ENCODE results near the gene PEAK1.
"Not testable (repeated sequence)": the region's sequence is repeated elsewhere in the genome, so short reads cannot be mapped to it uniquely, and the experiment has no call there.

Gene PEAK1

DNA sequence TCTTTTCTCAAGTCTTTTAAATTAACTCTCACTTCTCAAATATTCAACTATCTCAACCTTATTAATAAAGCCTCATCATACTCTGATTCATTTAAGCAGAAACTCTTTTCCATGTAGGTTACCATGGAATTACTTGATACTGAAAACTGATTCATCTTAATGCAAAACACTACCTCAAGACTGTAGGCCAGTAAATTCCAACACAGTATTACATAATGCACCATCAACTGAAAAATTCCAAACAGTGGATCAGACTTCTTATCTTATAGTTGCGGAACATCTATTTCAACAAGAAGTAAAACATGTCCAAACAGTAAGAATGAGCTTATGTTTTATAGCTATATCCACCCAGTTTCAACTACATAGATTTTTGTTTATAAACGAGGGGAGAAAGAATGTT lies 124.5 kb downstream of the PEAK1 start:
- no peak for DNase-seq (ENCODE audit: low spot score)

DNA sequence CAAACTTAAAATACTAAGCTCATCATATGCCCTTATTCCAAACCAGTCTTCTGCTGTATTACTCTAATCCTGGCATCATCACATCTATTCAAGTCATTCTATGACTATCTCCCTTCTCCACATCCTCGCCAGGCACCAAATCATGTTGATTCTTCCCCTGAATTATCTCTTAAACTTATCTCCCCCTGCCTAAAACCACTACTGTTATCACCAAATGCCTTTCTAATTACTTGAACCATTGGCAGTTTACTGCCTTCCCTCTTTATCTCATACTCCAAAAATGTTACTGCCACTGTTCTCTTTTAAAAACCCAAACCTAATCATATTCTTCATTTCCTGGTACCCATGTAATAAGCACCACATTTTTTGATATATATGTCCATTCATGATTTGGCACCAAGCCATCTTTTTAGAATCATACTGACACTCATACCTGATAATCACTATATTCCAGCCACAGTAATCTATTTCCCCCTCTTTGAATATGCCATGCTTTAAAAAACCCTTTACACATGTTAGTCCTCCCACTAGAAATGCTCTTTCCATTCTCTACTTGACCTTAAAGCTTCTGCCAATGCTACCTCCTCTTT lies 126.8 kb downstream of the PEAK1 start:
- DNase-seq (ENCODE audit: low spot score): no peak

DNA sequence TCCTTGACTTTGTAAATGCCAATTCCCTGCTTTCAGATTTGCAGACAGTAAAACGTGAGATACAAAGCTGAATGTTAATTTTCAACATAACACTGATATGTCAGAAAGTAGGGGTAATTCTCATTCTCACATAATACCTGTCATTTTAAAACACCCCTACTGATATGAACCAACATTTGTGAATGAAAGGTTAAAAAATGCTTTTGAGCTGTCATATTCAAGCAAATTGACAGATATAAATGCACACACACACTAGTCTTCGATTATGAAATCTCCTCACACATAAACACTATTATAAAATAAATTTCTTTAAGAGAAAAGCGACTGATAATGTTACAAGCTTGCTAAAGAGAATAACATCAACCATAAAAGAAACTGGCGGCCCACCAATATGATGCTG lies 128.8 kb downstream of the PEAK1 start:
- DNase-seq (ENCODE audit: low spot score): no peak

- DNase-seq (ENCODE audit: low spot score): no peak
These were observed 132.5 kb downstream of the PEAK1 start for GRCh38 chr15:77287385-77287784.

GRCh38 chr15:77285057-77285997 lies 134.6 kb downstream of the PEAK1 start:
- DNase-seq (ENCODE audit: low spot score): no peak

DNA sequence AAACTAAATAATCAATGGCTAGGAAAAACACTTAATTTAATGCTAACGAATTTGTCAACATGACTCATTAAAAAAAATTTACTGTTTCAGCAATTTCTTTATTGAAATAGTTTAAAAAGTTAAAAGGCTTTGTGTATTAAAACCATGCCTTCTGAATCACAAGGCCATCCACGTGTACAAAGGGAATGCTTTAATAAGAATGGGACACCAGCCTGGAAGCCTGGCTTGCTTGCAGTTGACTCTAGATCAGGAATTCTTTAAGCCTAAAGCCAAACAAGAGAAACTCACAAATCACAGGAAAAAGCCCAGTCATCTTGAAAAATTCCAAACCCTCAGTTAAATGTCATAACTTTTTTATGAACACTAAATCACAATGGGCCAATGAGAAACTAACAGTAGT lies 137.6 kb downstream of the PEAK1 start:
- DNase-seq (ENCODE audit: low spot score): no peak

DNA sequence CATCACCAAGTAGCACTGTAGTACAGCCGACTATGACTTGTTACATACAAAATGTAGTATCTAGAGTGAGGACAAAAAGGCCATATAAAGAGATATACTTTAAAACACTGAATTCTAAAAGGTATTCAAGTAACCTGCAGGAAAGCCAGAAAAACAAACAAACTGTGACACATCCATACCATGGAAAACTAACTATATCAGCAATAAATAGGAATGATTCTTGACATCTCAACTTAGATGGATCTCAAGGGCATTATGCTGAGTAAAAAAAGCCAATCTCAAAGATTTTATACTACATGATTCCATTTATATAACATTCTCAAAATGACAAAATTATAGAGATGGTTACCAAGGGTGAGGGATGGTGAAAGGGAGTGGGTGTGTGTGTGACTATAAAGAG lies 143.0 kb downstream of the PEAK1 start:
- DNase-seq (ENCODE audit: low spot score): no peak

- DNase-seq (ENCODE audit: low spot score): no peak
These were observed 143.8 kb downstream of the PEAK1 start for GRCh38 chr15:77276096-77276495.

GRCh38 chr15:77273136-77273535 lies 146.8 kb downstream of the PEAK1 start:
- DNase-seq (ENCODE audit: low spot score): not testable (repeated sequence)

GRCh38 chr15:77266708-77267386 lies 153.1 kb downstream of the PEAK1 start:
- DNase-seq (ENCODE audit: low spot score): no peak

DNA sequence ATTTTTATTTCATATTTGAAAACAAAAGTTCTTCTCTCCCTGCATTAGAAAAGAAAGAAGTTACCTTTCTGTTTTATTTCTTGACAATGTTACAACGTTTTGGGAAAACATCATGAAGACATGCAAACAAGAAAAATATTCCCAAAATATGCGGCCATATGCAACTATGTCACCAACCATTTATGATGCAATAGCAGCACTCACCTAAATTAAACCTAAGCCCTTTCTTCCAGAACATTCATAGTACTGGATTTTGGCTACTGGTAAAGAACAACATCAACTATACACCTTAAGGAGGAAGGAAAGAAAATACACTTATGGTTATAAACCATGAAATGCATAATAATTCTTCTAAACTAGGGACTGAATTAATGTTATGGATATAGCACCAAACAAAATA lies 164.5 kb downstream of the PEAK1 start:
- no peak for DNase-seq (ENCODE audit: low spot score)

GRCh38 chr15:77251662-77252061 lies 168.2 kb downstream of the PEAK1 start:
- no peak for DNase-seq (ENCODE audit: low spot score)

GRCh38 chr15:77247116-77247515 lies 172.8 kb downstream of the PEAK1 start:
- no peak for DNase-seq (ENCODE audit: low spot score)

- no peak for DNase-seq (ENCODE audit: low spot score)
These were observed 176.0 kb downstream of the PEAK1 start for GRCh38 chr15:77243716-77244401.

GRCh38 chr15:77243135-77243534 lies 176.8 kb downstream of the PEAK1 start:
- no peak for DNase-seq (ENCODE audit: low spot score)

DNA sequence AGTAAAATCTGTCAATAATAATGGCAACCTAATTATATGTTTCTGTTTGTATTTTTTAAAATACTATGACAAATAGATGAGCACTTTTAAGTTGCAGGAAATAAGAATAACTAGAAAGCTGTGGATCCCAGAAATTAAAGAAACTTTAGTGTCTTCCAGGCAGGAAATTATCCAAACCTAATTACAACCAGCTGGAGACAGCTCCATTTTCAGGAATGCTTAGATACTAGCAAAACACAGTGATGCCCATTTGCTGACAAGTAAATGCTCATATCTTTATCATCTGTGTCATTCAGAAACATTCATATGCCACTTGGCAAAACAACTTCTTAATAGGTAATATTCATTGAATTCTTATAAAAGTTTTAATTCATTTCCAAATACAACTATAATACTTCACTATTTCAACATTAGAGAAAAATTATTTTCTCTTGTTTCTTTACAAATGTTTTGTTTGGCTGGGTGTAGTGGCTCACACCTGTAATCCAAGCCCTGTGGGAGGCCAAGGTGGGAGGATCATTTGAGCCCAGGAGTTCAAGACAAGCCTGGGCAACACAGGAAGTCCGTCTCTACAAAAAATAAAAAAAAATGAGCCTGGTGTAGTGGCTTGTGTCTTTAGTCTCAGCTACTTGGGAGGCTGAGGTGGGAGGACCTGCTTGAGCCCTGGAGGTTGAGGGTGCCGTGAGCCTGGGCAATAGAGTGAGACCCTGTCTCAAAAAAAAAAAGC lies 179.9 kb downstream of the PEAK1 start:
- no peak for DNase-seq (ENCODE audit: low spot score)

- no peak for DNase-seq (ENCODE audit: low spot score)
These were observed 184.3 kb downstream of the PEAK1 start for GRCh38 chr15:77235566-77235965.

GRCh38 chr15:77228828-77229227 lies 191.1 kb downstream of the PEAK1 start:
- DNase-seq (ENCODE audit: low spot score): no peak

- DNase-seq (ENCODE audit: low spot score): no peak
These were observed 193.3 kb downstream of the PEAK1 start for GRCh38 chr15:77226652-77227051.

- DNase-seq (ENCODE audit: low spot score): no peak
These were observed 194.3 kb downstream of the PEAK1 start for GRCh38 chr15:77225646-77226045.

GRCh38 chr15:77225088-77225487 lies 194.8 kb downstream of the PEAK1 start:
- DNase-seq (ENCODE audit: low spot score): no peak

DNA sequence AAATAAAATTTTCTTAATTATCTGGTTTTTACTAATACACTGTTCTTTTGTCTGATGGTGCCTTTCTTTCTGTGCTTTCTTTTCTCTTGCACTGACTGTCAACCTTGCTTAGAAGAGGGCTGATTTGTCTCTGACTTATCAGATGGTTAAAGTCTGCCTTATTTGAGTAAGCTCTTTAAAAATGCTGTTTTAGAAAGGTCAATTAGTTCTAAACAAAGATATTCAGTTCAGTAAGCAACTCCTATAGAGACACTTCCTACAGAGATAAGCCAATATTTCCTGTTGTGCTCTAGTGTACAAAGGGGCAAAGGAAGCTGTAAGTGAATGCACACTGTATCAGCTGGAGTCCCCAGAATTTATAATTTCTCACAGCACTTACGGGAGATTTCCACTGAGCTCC lies 195.6 kb downstream of the PEAK1 start:
- DNase-seq (ENCODE audit: low spot score): no peak
